AG04449 (cell line): ENCODE results near the gene PIK3R1.

Source experiments
- CTCF ChIA-PET: fragments of 350-600 bp; formaldehyde crosslinking; extraction: SDS; loops from one replicate; lab custom pipeline; 2021; ENCODE audit warnings: antibody characterized with exemption; lab: Yijun Ruan, JAX
- POLR2A ChIA-PET: fragments of 400-600, 350-600 bp; formaldehyde crosslinking; extraction: SDS; loops from one replicate; lab custom pipeline; 2020; ENCODE audit warnings: antibody characterized with exemption, inconsistent platforms; lab: Yijun Ruan, JAX
- DNase-seq: peaks from one replicate; pipeline ENCODE4 v3.0.0-alpha.2; 2010; ENCODE audit warnings: low read depth, low spot score
- H3K4me3 ChIP-seq: 2 replicates; pipeline ENCODE4 v1.5.1; 2011; ENCODE audit warnings: low read depth, mild to moderate bottlenecking, control low read depth, low read length
- TF ChIP-seq, protein P1 (sequence below): IDR thresholded peaks from one replicate; pipeline ENCODE4 v1.5.1; 2011; ENCODE audit warnings: mild to moderate bottlenecking, moderate library complexity, low read length, control low read depth, inconsistent platforms; ENCODE audit not compliant: insufficient read depth; ENCODE audit errors: missing control alignments

PIK3R1 gene

DNA sequence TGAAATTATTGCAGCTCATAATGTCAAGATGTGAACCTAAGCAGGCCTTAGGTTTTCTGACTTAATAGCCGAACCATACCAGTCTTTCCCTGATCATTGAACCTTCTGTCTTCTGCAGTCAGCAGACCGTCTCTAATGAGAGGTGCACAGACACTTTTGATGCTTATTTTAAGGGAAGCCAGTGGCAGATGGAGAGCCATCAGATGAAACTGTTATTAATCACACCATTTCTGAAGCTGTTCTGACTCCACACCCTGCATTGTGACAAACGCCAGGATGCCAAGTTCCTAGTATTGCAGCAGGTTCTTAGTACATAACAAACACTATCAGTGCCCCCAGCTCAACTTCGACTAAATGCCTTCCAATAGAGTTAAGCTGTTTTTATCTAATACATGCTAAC, 43.0 kb downstream of the PIK3R1 start:
- no peak overlapping the region for H3K4me3 ChIP-seq
- ChIA-PET CTCF (interaction anchor here (1.2 to 3.2 kb wide), 3 partner anchors 28 to 1047 kb away, joined by 3 to 17 read pairs (median 6); no protein-coding TSS in a partner anchor), POLR2A (no interaction called here)
- no peak for DNase-seq
- TF ChIP-seq, protein P1, sequence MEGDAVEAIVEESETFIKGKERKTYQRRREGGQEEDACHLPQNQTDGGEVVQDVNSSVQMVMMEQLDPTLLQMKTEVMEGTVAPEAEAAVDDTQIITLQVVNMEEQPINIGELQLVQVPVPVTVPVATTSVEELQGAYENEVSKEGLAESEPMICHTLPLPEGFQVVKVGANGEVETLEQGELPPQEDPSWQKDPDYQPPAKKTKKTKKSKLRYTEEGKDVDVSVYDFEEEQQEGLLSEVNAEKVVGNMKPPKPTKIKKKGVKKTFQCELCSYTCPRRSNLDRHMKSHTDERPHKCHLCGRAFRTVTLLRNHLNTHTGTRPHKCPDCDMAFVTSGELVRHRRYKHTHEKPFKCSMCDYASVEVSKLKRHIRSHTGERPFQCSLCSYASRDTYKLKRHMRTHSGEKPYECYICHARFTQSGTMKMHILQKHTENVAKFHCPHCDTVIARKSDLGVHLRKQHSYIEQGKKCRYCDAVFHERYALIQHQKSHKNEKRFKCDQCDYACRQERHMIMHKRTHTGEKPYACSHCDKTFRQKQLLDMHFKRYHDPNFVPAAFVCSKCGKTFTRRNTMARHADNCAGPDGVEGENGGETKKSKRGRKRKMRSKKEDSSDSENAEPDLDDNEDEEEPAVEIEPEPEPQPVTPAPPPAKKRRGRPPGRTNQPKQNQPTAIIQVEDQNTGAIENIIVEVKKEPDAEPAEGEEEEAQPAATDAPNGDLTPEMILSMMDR, result no peak

DNA sequence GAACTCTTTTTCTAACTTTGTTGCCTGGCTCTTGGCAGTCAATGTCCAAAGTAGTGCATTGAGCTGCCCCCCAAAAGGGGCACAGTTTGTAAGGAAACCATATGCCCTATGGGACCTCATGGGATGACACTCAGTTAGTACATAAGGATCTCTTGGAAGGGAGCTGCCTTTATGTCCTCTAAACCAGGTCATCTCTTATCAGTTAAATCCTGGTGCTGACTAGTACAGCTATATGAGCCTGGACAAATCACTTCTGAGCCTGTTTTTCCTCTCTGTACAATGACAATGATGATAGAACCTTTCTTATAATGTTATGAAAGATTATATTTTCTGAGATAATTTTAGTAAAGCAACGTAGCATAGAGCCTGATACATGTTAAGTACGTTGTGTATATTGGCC, 44.1 kb downstream of the PIK3R1 start:
- TF ChIP-seq, protein P1, result no peak
- CTCF ChIA-PET, result interaction anchor here (1.2 to 3.2 kb wide), 3 partner anchors 10 to 1013 kb away, joined by 5 to 17 read pairs (median 6); no protein-coding TSS in a partner anchor
- H3K4me3 ChIP-seq, result no peak overlapping the region
- DNase-seq, result no peak
- POLR2A ChIA-PET, result no interaction called here

- H3K4me3 ChIP-seq, result no peak overlapping the region
- TF ChIP-seq, protein P1, result no peak
- POLR2A ChIA-PET, result no interaction called here
- DNase-seq, result no peak
- CTCF ChIA-PET, result interaction anchor here (1.2 to 1.5 kb wide), 2 partner anchors 10 to 20 kb away, joined by 4 to 5 read pairs; no protein-coding TSS in a partner anchor
Observed at GRCh38 chr5:68260467-68260866, 44.9 kb downstream of the PIK3R1 start.

DNA sequence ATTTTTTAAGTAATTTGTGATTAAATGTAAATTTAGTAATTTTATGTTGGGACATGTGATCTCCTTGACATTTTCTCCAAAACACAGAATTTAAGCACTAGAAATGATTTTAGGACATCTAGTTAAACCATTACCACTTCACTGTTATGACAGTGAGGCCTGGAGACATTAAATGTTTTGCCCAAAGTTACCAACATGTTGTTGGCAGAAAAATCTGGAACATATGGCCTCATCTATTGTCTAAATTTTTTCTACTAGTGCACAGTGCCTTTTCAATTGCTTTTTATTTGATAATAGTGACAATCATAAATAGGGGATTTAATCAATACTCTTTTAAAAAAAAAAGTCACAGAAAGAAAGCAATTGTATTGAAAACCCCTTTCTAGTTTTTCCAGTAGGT, 45.6 kb downstream of the PIK3R1 start:
- TF ChIP-seq, protein P1, result no peak
- CTCF ChIA-PET, result interaction anchor here (1.1 to 1.5 kb wide), 3 partner anchors 11 to 1014 kb away, joined by 3 to 4 read pairs (median 4); no protein-coding TSS in a partner anchor
- no peak for DNase-seq
- POLR2A ChIA-PET, result no interaction called here
- H3K4me3 ChIP-seq, result no peak overlapping the region

DNA sequence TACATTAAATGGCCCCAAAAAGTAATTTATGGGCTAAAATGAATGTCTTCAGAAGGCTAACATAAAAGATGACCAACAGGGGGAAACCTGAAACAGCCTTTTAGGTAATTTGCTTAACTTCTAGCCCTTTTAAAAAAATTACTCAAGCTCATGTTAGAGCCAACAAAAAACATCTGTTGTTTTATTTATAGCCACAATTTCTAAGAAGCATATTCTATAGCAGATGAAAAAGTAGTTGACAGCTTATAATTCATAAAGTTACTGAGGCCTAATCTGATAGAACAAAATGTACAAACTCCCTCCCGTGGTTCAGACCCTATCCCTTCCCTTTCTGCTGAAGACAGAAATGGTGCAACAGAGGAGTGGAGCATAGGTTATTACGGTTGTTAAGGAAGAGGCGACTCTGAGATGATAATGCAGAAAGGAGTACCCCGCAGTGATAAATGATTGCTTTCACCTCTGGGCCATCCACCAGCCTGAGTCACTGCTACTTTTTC, 46.1 kb downstream of the PIK3R1 start:
- H3K4me3 ChIP-seq, result no peak overlapping the region
- DNase-seq, result no peak
- ChIA-PET POLR2A (interaction anchor here (0.6 kb wide), 1 partner anchor 13 kb away, joined by 3 read pairs; no protein-coding TSS in a partner anchor), CTCF (interaction anchor here (1.1 to 1.5 kb wide), 3 partner anchors 10 to 1014 kb away, joined by 3 to 4 read pairs (median 4); no protein-coding TSS in a partner anchor)
- TF ChIP-seq, protein P1, result no peak
